ENCODE data around the gene CAMK1D. TPM values are rescaled to one million over a fixed set of nuclear protein-coding genes. Genes with fewer than 3 reads are reported as not detected.

The CAMK1D gene
- total and polyA plus RNA-seq, 5 donors = 15.2 to 44.1 (median 26.6) TPM

DNA sequence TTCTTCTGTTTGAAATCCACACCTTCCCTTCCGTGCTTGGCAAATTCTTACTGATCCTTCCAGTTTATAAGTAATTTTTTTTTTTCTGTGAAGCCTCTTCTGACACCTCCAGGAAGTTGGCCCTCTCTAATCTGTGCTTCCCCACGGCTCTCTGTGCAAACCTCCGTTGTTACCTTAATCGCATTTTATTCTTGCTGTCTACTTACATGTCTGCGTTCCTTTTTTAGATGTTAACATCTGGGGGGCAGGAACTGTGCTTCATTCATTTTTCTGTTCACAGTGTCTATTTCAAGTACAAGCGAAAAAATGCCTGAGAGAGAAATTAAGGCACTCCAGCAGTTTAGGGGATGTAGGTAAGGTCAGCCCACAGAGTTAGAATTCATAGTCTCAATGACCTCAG is 8.4 kb upstream of the CAMK1D start:
- H3K27ac ChIP-seq (ENCODE audit: low read length) = no peak overlapping the region
- H3K27me3 ChIP-seq (ENCODE audit: control insufficient read depth, insufficient read depth) = no peaks in the 10 kb centered on the region
- ATAC-seq (no peak), DNase-seq (no peak)
- intact Hi-C loops (cut with DNase I) = loop anchor here in 1 of 4 donors (10.0 kb wide), 1 partner anchor 76 kb away; no protein-coding TSS in a partner anchor
- H3K9me3 ChIP-seq (ENCODE audit: control insufficient read depth, low read length) = no peaks in the 10 kb centered on the region
- peaks cover 2% of the 10 kb centered on the region for H3K4me1 ChIP-seq (ENCODE audit: control insufficient read depth, insufficient read depth, low read length)
- WGBS = 59% methylated on average over 6 of the region's 6 CpGs
- H3K4me3 ChIP-seq (ENCODE audit: low read length) = no peak overlapping the region

DNA sequence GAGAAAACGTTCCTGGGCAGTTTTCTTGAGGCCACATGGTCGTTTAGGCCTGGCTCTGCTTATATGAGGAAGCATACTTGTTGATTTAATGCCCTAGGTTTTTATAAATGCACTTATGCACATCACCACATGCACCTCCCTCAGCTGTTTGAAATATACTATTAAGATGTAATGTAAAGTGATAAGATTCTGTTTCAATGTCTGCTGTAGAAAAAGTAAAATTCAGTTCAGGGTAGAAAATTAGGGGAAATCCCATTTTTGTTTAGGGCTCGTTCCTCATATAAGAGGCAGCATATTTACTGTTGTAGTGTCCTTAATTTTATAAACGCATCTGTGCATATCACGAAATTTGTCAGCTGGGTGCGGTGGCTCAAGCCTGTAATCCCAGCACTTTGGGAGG is 7.8 kb upstream of the CAMK1D start:
- intact Hi-C loops (cut with DNase I) = loop anchor here in 1 of 4 donors (10.0 kb wide), 1 partner anchor 77 kb away; no protein-coding TSS in a partner anchor
- ATAC-seq (no peak), DNase-seq (no peak)
- no peaks in the 10 kb centered on the region for H3K9me3 ChIP-seq (ENCODE audit: control insufficient read depth, low read length)
- H3K4me3 ChIP-seq (ENCODE audit: low read length) = no peak overlapping the region
- no peak overlapping the region for H3K27ac ChIP-seq (ENCODE audit: low read length)
- H3K27me3 ChIP-seq (ENCODE audit: control insufficient read depth, insufficient read depth) = no peaks in the 10 kb centered on the region
- 83% methylated on average over 6 of the region's 6 CpGs for WGBS
- H3K4me1 ChIP-seq (ENCODE audit: control insufficient read depth, insufficient read depth, low read length) = peaks cover 2% of the 10 kb centered on the region

DNA sequence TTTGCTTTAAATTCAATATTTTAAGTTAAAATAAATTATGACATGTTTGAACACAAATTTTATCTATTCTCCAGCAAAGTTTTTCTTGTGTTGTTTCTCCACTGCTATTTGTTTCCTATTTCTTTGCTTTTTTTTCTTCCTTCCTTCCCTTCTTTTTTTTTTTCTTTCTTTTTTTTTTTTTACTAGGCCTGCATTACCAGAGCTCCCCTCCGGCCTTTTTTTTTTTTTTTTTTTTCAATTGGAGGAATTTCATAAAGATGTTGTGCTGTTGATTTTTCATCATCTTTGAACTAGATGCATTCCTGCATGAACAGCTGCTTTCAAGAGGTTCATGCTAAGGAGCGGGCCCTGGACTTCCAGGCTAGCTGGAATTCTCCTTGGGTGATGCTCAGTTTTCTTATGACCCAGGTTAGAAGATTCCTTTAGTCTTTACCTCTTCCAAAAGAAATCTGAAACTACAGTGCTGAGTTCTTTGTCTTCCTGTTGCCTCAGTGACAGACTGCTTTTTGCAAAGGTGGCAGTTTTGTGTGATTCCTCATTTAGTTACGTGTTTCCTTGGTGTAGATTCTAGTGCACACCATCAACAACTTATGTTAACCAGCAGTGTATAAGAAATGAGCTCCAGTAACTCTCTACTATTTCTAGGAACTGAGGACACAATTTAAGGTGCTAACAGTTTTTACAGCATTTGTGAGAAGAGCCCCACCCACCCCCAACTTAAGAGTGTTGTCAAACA is 4.8 kb upstream of the CAMK1D start:
- intact Hi-C loops (cut with DNase I) = loop anchor here in 2 of 4 donors (5.0 to 10.0 kb wide), 3 partner anchors 77 to 143 kb away; no protein-coding TSS in a partner anchor
- WGBS = 81% methylated on average over 3 of the region's 3 CpGs
- Histone ChIP-seq H3K4me3 (ENCODE audit: low read length) (no peak overlapping the region), H3K4me1 (ENCODE audit: control insufficient read depth, insufficient read depth, low read length) (no peaks in the 10 kb centered on the region), H3K27ac (ENCODE audit: low read length) (no peak overlapping the region), H3K27me3 (ENCODE audit: control insufficient read depth, insufficient read depth) (no peaks in the 10 kb centered on the region), H3K9me3 (ENCODE audit: control insufficient read depth, low read length) (no peaks in the 10 kb centered on the region)
- DNase-seq = no peak
- ATAC-seq = no peak

DNA sequence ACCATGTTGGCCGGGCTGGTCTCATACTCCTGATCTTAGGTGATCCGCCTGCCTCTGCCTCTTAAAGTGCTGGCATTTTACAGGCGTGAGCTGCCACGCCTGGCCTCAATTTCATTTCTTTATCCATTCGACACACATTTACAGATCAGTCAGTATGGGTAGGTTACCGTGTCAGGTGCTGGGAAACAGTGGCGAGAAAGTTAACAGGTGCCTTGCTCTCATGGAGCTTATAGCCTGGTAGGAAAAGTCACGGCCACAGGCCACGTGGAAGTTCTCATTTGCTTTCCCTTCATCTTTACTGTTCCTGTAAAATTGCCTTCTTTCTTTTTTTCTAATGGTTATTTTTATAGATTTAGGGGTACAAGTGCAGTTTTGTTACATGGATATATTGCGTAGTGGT is 2.6 kb upstream of the CAMK1D start:
- no peaks in the 10 kb centered on the region for H3K4me1 ChIP-seq (ENCODE audit: control insufficient read depth, insufficient read depth, low read length)
- intact Hi-C loops (cut with DNase I) = loop anchor here in 2 of 4 donors (5.0 to 10.0 kb wide), 3 partner anchors 79 to 141 kb away; no protein-coding TSS in a partner anchor
- no peak overlapping the region for H3K4me3 ChIP-seq (ENCODE audit: low read length)
- ATAC-seq = no peak
- H3K9me3 ChIP-seq (ENCODE audit: control insufficient read depth, low read length) = no peaks in the 10 kb centered on the region
- DNase-seq = peak in 1 of 3 donors; percentile 7
- H3K27me3 ChIP-seq (ENCODE audit: control insufficient read depth, insufficient read depth) = no peaks in the 10 kb centered on the region
- 95% methylated on average over 10 of the region's 10 CpGs for WGBS
- H3K27ac ChIP-seq (ENCODE audit: low read length) = no peak overlapping the region

GRCh38 chr10:12348294-12348869 is 965 bp upstream of the CAMK1D start:
- ATAC-seq (peak in 1 of 2 donors; percentile 1), DNase-seq (peak in 1 of 3 donors; percentile 19)
- Histone ChIP-seq H3K4me3 (ENCODE audit: low read length) (peak overlapping the region; percentile 97), H3K27me3 (ENCODE audit: control insufficient read depth, insufficient read depth) (no peaks in the 10 kb centered on the region), H3K4me1 (ENCODE audit: control insufficient read depth, insufficient read depth, low read length) (no peaks in the 10 kb centered on the region), H3K9me3 (ENCODE audit: control insufficient read depth, low read length) (no peaks in the 10 kb centered on the region), H3K27ac (ENCODE audit: low read length) (peak overlapping the region; percentile 33)
- 23% methylated on average over 24 of the region's 24 CpGs for WGBS
- intact Hi-C loops (cut with DNase I) = loop anchor here in 2 of 4 donors (5.0 to 10.0 kb wide), 3 partner anchors 81 to 139 kb away; no protein-coding TSS in a partner anchor

DNA sequence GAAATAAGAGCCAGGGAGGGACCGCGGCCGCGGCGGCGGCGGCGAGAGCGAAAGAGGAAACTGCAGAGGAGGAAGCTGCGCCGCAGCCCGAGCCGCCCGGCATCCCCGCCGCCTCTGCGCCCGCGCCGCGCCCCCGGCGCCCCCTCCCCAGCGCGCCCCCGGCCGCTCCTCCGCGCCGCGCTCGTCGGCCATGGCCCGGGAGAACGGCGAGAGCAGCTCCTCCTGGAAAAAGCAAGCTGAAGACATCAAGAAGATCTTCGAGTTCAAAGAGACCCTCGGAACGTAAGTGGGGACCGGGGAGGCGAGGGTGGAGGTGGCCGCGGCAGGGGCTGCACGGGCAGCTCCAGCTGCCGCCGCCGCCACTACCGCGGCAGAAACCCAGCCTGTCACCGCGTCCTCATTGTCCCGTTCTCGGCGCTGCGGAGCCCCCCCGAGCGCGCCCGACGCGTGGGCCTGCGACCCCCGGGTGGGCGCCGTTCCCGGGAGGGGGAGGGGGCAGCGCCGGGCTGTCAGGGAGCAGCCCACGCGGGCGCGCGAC is 351 bp downstream of the CAMK1D start:
- no peak for ATAC-seq

DNA sequence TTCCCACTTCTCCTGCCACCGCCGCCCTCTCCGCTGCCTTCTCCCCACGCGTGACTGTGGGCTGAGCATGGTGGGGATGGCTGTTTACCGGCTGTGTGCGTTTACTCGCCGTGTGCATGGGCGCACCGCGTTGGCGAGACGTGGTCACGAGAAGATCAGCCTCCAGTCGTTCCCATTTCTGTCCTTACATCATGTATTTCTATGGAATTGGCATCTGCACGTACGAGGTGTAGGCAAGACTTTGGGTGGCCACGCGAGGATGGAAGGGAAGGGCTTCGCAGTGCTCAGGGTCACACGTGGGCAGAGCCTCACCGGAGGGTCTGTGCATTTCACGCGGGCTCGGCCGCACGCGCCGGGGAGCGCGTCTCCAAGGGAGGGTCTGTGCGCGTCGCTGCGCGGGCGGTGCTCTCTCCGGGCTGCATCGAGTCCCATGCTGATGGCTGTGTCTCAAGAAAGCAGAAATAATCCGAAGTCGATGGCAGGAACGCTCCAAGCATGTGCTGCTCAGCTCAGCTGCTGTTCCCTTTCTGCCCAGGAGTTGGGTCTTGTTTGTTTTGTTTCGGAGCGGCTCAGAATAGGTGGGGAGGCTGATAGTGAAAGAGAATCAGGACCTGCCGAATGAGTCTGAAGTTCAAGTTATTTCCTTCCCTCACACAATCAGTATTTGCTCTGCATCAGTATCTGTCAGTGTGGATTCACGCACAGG is 973 bp downstream of the CAMK1D start:
- DNase-seq (peak; percentile 39 to 78 (median 73)), ATAC-seq (peak; percentile 39 to 42)
- Histone ChIP-seq H3K27me3 (ENCODE audit: control insufficient read depth, insufficient read depth) (no peaks in the 10 kb centered on the region), H3K4me1 (ENCODE audit: control insufficient read depth, insufficient read depth, low read length) (no peaks in the 10 kb centered on the region), H3K4me3 (ENCODE audit: low read length) (peak overlapping the region; percentile 97), H3K9me3 (ENCODE audit: control insufficient read depth, low read length) (no peaks in the 10 kb centered on the region), H3K27ac (ENCODE audit: low read length) (no peak overlapping the region)
- under 1% methylated on average over 47 of the region's 47 CpGs for WGBS
- intact Hi-C loops (cut with DNase I) = no loop called here

More for the DNA sequence above, 351 bp downstream of the CAMK1D start:
- no peaks in the 10 kb centered on the region for H3K27me3 ChIP-seq (ENCODE audit: control insufficient read depth, insufficient read depth)
- H3K4me1 ChIP-seq (ENCODE audit: control insufficient read depth, insufficient read depth, low read length) = no peaks in the 10 kb centered on the region
- peak overlapping the region; percentile 97 for H3K4me3 ChIP-seq (ENCODE audit: low read length)
- peak overlapping the region; percentile 76 for H3K27ac ChIP-seq (ENCODE audit: low read length)
- intact Hi-C loops (cut with DNase I) = loop anchor here in 2 of 4 donors (5.0 to 10.0 kb wide), 3 partner anchors 82 to 138 kb away; no protein-coding TSS in a partner anchor
- no peaks in the 10 kb centered on the region for H3K9me3 ChIP-seq (ENCODE audit: control insufficient read depth, low read length)
- peak in 2 of 3 donors; percentile 21 to 73 for DNase-seq
- under 1% methylated on average over 73 of the region's 73 CpGs for WGBS

GRCh38 chr10:12350925-12351324 is 1.6 kb downstream of the CAMK1D start:
- 23% methylated on average over 9 of the region's 9 CpGs for WGBS
- ATAC-seq = no peak
- Histone ChIP-seq H3K4me3 (ENCODE audit: low read length) (peak overlapping the region; percentile 97), H3K27me3 (ENCODE audit: control insufficient read depth, insufficient read depth) (no peaks in the 10 kb centered on the region), H3K4me1 (ENCODE audit: control insufficient read depth, insufficient read depth, low read length) (no peaks in the 10 kb centered on the region), H3K9me3 (ENCODE audit: control insufficient read depth, low read length) (no peaks in the 10 kb centered on the region), H3K27ac (ENCODE audit: low read length) (no peak overlapping the region)
- intact Hi-C loops (cut with DNase I) = no loop called here
- no peak for DNase-seq

GRCh38 chr10:12351447-12351846 is 2.1 kb downstream of the CAMK1D start:
- H3K4me1 ChIP-seq (ENCODE audit: control insufficient read depth, insufficient read depth, low read length) = no peaks in the 10 kb centered on the region
- no peak overlapping the region for H3K27ac ChIP-seq (ENCODE audit: low read length)
- WGBS = 48% methylated on average over 8 of the region's 8 CpGs
- H3K4me3 ChIP-seq (ENCODE audit: low read length) = no peak overlapping the region
- H3K9me3 ChIP-seq (ENCODE audit: control insufficient read depth, low read length) = no peaks in the 10 kb centered on the region
- intact Hi-C loops (cut with DNase I) = no loop called here
- no peaks in the 10 kb centered on the region for H3K27me3 ChIP-seq (ENCODE audit: control insufficient read depth, insufficient read depth)
- ATAC-seq = no peak
- DNase-seq = peak in 2 of 3 donors; percentile 50 to 52

DNA sequence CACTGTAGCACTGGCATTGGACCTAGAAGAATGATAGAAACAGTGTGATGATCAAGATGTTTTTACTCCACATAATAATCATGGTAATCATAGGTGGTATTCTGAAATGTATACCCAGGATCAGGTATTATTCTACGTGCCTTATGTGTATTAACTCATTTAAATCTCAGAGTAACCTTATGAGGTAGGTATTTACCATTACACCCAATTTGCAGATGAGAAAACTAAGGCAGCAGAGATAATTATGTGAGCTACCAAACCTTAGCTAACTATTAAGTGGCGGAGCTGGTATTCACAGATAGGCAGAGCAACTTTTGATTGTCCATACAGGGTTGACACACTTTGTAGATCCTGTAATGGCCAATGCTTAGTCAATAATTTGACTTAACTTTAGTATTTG is 2.5 kb downstream of the CAMK1D start:
- no peak overlapping the region for H3K27ac ChIP-seq (ENCODE audit: low read length)
- intact Hi-C loops (cut with DNase I) = no loop called here
- no peak for DNase-seq
- no peaks in the 10 kb centered on the region for H3K27me3 ChIP-seq (ENCODE audit: control insufficient read depth, insufficient read depth)
- no peak for ATAC-seq
- WGBS = 98% methylated on average over 2 of the region's 2 CpGs
- H3K4me3 ChIP-seq (ENCODE audit: low read length) = no peak overlapping the region
- no peaks in the 10 kb centered on the region for H3K9me3 ChIP-seq (ENCODE audit: control insufficient read depth, low read length)
- no peaks in the 10 kb centered on the region for H3K4me1 ChIP-seq (ENCODE audit: control insufficient read depth, insufficient read depth, low read length)
